ENCODE data around the gene GOSR1.
"Not testable (repeated sequence)": the region's sequence is repeated elsewhere in the genome, so short reads cannot be mapped to it uniquely, and the experiment has no call there.

GRCh38 chr17:30572651-30573554 is 95.7 kb downstream of the GOSR1 start:
- TF ChIP-seq, protein P1, sequence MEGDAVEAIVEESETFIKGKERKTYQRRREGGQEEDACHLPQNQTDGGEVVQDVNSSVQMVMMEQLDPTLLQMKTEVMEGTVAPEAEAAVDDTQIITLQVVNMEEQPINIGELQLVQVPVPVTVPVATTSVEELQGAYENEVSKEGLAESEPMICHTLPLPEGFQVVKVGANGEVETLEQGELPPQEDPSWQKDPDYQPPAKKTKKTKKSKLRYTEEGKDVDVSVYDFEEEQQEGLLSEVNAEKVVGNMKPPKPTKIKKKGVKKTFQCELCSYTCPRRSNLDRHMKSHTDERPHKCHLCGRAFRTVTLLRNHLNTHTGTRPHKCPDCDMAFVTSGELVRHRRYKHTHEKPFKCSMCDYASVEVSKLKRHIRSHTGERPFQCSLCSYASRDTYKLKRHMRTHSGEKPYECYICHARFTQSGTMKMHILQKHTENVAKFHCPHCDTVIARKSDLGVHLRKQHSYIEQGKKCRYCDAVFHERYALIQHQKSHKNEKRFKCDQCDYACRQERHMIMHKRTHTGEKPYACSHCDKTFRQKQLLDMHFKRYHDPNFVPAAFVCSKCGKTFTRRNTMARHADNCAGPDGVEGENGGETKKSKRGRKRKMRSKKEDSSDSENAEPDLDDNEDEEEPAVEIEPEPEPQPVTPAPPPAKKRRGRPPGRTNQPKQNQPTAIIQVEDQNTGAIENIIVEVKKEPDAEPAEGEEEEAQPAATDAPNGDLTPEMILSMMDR (IDR thresholded peaks at IDR 0.05; ENCODE audit: insufficient read depth, low read length, poor library complexity, severe bottlenecking), result not testable (repeated sequence)
- TF ChIP-seq EZH2phosphoT487 (conservative IDR thresholded peaks at IDR 0.05; ENCODE audit: low read length), result not testable (repeated sequence)
